ENCODE data around the gene DUXA.
"Not testable (repeated sequence)": the region's sequence is repeated elsewhere in the genome, so short reads cannot be mapped to it uniquely, and the experiment has no call there.

DNA sequence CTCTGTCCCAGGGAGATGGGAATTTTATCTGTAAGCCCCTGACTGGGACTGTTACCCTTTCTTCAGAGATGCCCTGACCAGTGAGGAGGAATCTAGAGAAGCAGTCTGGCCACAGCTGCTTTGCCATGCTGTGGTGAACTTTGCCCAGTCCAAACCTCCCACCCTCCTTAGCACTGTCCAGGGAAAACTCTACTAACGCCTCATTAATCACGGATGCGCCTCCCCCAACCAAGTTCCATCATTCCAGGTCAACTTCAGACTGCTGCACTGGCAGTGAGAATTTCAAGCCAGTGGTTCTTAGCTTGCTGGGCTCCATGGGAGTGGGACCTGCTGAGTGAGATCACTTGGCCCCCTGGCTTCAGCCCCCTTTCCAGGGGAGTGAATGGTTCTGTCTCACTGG, 39.9 kb downstream of the DUXA start:
- not testable (repeated sequence) for TF ChIP-seq POLR2A, EP300 (IDR thresholded peaks at IDR 0.05)
- TF ChIP-seq, protein P1, sequence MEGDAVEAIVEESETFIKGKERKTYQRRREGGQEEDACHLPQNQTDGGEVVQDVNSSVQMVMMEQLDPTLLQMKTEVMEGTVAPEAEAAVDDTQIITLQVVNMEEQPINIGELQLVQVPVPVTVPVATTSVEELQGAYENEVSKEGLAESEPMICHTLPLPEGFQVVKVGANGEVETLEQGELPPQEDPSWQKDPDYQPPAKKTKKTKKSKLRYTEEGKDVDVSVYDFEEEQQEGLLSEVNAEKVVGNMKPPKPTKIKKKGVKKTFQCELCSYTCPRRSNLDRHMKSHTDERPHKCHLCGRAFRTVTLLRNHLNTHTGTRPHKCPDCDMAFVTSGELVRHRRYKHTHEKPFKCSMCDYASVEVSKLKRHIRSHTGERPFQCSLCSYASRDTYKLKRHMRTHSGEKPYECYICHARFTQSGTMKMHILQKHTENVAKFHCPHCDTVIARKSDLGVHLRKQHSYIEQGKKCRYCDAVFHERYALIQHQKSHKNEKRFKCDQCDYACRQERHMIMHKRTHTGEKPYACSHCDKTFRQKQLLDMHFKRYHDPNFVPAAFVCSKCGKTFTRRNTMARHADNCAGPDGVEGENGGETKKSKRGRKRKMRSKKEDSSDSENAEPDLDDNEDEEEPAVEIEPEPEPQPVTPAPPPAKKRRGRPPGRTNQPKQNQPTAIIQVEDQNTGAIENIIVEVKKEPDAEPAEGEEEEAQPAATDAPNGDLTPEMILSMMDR (IDR thresholded peaks at IDR 0.05), result not testable (repeated sequence)
